Neuronal stem cell (in vitro differentiated cells): ENCODE data around the gene ANKH.
A peak's percentile ranks its signal among the peaks of the same experiment; 100 is the strongest.

Experiments
- DNase-seq: peaks from one replicate; pipeline ENCODE4 v3.0.0-alpha.2; 2013; ENCODE audit warnings: low spot score
- H2AFZ ChIP-seq: one replicate; pipeline ENCODE4 v1.6.1; 2013; ENCODE audit warnings: mild to moderate bottlenecking, low read length, inconsistent platforms
- H2AK5ac ChIP-seq: 2 replicates; pipeline ENCODE4 v1.6.1; 2013; ENCODE audit warnings: low read depth, mild to moderate bottlenecking, inconsistent platforms, low read length, moderate library complexity, mixed read lengths
- H2BK120ac ChIP-seq: 2 replicates; pipeline ENCODE4 v1.6.1; 2013; ENCODE audit warnings: low read depth, mild to moderate bottlenecking, inconsistent platforms, low read length, moderate library complexity, mixed read lengths
- H2BK12ac ChIP-seq: one replicate; pipeline ENCODE4 v1.6.1; 2013; ENCODE audit warnings: low read length, inconsistent platforms
- H2BK15ac ChIP-seq: 2 replicates; pipeline ENCODE4 v1.6.1; 2013; ENCODE audit warnings: mild to moderate bottlenecking, low read length, inconsistent platforms, mixed read lengths
- H2BK5ac ChIP-seq: one replicate; pipeline ENCODE4 v1.6.1; 2013; ENCODE audit warnings: inconsistent platforms, mild to moderate bottlenecking, low read length, moderate library complexity
- H3K14ac ChIP-seq: one replicate; pipeline ENCODE4 v1.6.1; 2013; ENCODE audit warnings: low read length, inconsistent platforms
- H3K18ac ChIP-seq: 2 replicates; pipeline ENCODE4 v1.6.1; 2013; ENCODE audit warnings: low read length, inconsistent platforms
- H3K23ac ChIP-seq: 2 replicates; pipeline ENCODE4 v1.6.1; 2013; ENCODE audit warnings: low read depth, mild to moderate bottlenecking, mixed read lengths, low read length, inconsistent platforms; ENCODE audit not compliant: poor library complexity
- H3K27ac ChIP-seq: replicated peaks from 3 replicates; pipeline ENCODE4 v1.5.1; 2013; ENCODE audit warnings: low read length, inconsistent platforms
- H3K27me3 ChIP-seq, 3 experiments: 2 replicates each; pipeline ENCODE4 v1.6.1; 2013; ENCODE audit warnings: low read length in 3 of 3, mild to moderate bottlenecking in 2 of 3, inconsistent platforms in 1 of 3, low read depth in 1 of 3, mixed read lengths in 1 of 3, moderate library complexity in 1 of 3; ENCODE audit not compliant: control insufficient read depth in 3 of 3, insufficient read depth in 3 of 3
- H3K36me3 ChIP-seq, 2 donors: replicated peaks in 1 of 2; 2 replicates each; pipeline ENCODE4 v1.6.1; 2013; ENCODE audit warnings: low read length in 2 of 2; ENCODE audit not compliant: control insufficient read depth in 2 of 2, insufficient read depth in 2 of 2
- H3K4ac ChIP-seq: 2 replicates; pipeline ENCODE4 v1.6.1; 2013; ENCODE audit warnings: inconsistent platforms, mild to moderate bottlenecking, low read length, moderate library complexity
- H3K4me1 ChIP-seq, 2 donors: 1 replicate in 1 of 2; 2 replicates in 1 of 2; pipeline ENCODE4 v1.6.1; 2013; ENCODE audit warnings: low read length in 2 of 2, low read depth in 1 of 2; ENCODE audit not compliant: control insufficient read depth in 2 of 2, insufficient read depth in 1 of 2
- H3K4me2 ChIP-seq: one replicate; pipeline ENCODE4 v1.6.1; 2013; ENCODE audit warnings: mild to moderate bottlenecking, low read length, inconsistent platforms; ENCODE audit not compliant: insufficient read depth, poor library complexity, severe bottlenecking
- H3K4me3 ChIP-seq, 2 donors: 2 replicates each; pipeline ENCODE4 v1.5.1; 2013; ENCODE audit warnings: low read length in 2 of 2, mild to moderate bottlenecking in 2 of 2, inconsistent platforms in 1 of 2, moderate library complexity in 1 of 2
- H3K79me1 ChIP-seq: one replicate; pipeline ENCODE4 v1.6.1; 2013; ENCODE audit warnings: low read depth, mild to moderate bottlenecking, inconsistent platforms, low read length, moderate library complexity
- H3K9ac ChIP-seq: one replicate; pipeline ENCODE4 v1.6.1; 2013; ENCODE audit warnings: mild to moderate bottlenecking, low read depth, low read length, inconsistent platforms; ENCODE audit not compliant: poor library complexity
- H3K9me3 ChIP-seq, 2 donors: replicated peaks in 1 of 2; 2 replicates each; pipeline versions ENCODE3 to v1.6.1; 2013; ENCODE audit warnings: low read length in 2 of 2, mild to moderate bottlenecking in 2 of 2, inconsistent platforms in 1 of 2, low read depth in 1 of 2, mixed read lengths in 1 of 2, moderate library complexity in 1 of 2; ENCODE audit not compliant: control insufficient read depth in 2 of 2, insufficient read depth in 1 of 2
- H4K8ac ChIP-seq: one replicate; pipeline ENCODE4 v1.6.1; 2013; ENCODE audit warnings: low read depth, mild to moderate bottlenecking, inconsistent platforms, low read length, moderate library complexity
- H4K91ac ChIP-seq: one replicate; pipeline ENCODE4 v1.6.1; 2013; ENCODE audit warnings: low read length, low read depth, mild to moderate bottlenecking, inconsistent platforms; ENCODE audit not compliant: poor library complexity
- WGBS, 2 donors: extraction: QIAGEN DNeasy Blood & Tissue Kit; methylation state at CpG; one replicate each; pipeline ENCODE4 v1.1.7; 2013; ENCODE audit warnings: missing lambda C conversion rate in 2 of 2, mixed read lengths in 1 of 2; ENCODE audit not compliant: insufficient read length in 2 of 2, insufficient replicate concordance in 1 of 2; ENCODE audit errors: extremely low coverage in 2 of 2; 5-methylcytosine and 5-hydroxymethylcytosine counted together

ANKH gene

DNA sequence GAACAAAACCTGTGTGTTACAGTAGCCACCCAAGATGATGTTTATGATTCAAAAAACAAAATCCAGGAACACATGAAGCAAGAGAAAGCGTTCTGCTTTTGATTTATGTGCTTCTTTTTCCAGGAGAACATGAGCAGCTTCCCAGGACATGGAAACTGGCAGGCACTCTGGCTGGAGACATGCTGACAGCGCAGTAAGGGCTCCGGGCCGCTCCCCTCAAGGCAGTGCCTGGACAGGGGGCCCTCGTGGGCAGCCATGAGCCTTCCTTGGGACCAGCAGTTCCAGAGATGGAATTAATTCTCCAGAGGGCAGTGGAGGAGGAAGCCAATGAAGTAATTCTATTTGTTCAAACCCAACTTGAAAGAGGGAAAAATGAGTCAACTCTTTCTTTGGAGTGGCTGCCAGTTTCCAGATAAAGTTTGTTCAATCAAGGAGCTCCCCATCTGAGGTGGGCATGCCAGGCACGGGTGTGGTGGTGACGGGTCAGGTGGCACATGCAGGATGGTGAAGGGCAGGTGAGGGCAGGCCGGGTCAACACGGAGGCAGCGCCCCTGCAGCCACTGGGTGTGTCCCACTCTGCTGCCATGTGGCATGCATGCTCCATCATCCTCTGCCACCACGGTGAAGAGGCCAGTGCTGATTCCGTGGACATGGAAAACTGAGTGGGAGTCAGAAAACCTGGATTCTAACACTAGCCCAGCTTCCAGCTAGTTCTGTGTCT, 123.2 kb downstream of the ANKH start:
- Histone ChIP-seq H2BK15ac (no peak overlapping the region), H2BK120ac (no peak overlapping the region), H3K14ac (no peak overlapping the region), H4K8ac (peak overlapping the region; percentile 89), H2BK12ac (peak overlapping the region; percentile 49), H3K23ac (no peak overlapping the region), H3K4ac (no peak overlapping the region), H3K9ac (no peak overlapping the region), H2BK5ac (no peak overlapping the region), H3K4me1 (peaks cover 1 to 6% of the 10 kb centered on the region in 2 donors), H3K36me3 (peaks cover 0 to 11% of the 10 kb centered on the region in 2 donors), H2AK5ac (no peak overlapping the region), H4K91ac (no peak overlapping the region), H2AFZ (no peak overlapping the region), H3K4me3 (peak overlapping the region in 1 of 2 donors; percentile 53), H3K27me3 (no peaks in the 10 kb centered on the region), H3K79me1 (no peaks in the 10 kb centered on the region), H3K4me2 (no peak overlapping the region), H3K9me3 (no peaks in the 10 kb centered on the region), H3K27ac (no peak overlapping the region), H3K18ac (peak overlapping the region; percentile 42)
- WGBS, 2 donors = no CpG with 5 or more reads among the region's 12 CpGs
- DNase-seq = no peak

DNA sequence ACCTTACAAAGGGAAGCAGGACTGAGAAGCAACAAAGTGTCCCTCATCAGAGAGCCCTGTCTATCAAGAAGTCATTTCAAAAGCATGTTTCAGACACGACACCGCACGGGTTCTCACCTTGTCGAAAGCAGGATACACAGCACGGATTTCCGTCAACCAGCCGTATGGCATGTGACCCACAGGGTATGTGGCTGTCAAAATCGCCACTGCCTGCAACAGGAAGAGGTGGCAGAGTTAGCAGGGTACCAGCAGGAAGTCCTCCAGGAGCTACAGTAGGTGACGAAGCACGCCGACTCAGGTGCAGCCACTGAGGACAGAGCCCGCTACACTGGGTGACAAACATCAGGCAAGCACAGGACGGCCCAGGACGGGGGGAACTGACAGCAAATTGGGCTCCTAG, 125.8 kb downstream of the ANKH start:
- WGBS, 2 donors = no CpG with 5 or more reads among the region's 14 CpGs
- H3K9ac ChIP-seq = no peak overlapping the region

DNA sequence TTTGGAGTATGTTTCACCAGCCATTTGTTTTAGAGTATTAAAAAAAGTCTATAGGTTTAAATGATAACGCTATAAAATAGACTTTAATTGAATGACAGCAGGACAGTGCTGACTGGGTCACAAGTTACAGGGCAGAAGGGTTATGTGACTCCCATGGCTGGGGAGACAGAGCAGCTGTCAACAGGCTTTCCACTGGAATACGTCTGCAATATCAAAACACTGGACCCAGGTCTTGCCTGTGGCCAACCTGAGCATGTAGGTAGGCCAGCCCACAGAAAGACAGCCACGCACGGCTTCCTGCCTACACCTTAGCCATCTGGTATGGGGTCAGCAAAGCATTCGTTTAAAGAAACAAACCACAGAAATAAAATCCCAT, 126.4 kb downstream of the ANKH start:
- Histone ChIP-seq H3K27ac (no peak overlapping the region), H4K91ac (no peak overlapping the region), H3K4me1 (peaks cover 3 to 17% of the 10 kb centered on the region in 2 donors), H3K79me1 (no peaks in the 10 kb centered on the region), H2AFZ (no peak overlapping the region), H2BK12ac (no peak overlapping the region), H3K27me3 (no peaks in the 10 kb centered on the region), H3K4me2 (no peak overlapping the region), H3K14ac (no peak overlapping the region), H3K36me3 (peaks cover 0 to 19% of the 10 kb centered on the region in 2 donors), H3K9me3 (peaks cover 0 to 5% of the 10 kb centered on the region in 2 donors), H2AK5ac (no peak overlapping the region), H3K9ac (no peak overlapping the region), H2BK15ac (no peak overlapping the region), H4K8ac (no peak overlapping the region), H2BK5ac (no peak overlapping the region), H3K18ac (no peak overlapping the region), H3K4me3 (no peak overlapping the region), H3K23ac (no peak overlapping the region), H2BK120ac (no peak overlapping the region), H3K4ac (no peak overlapping the region)
- no peak for DNase-seq
- no CpG with 5 or more reads among the region's 5 CpGs for WGBS, 2 donors

More for the DNA sequence above, 125.8 kb downstream of the ANKH start:
- Histone ChIP-seq H3K79me1 (no peaks in the 10 kb centered on the region), H3K4me1 (peaks cover 1 to 14% of the 10 kb centered on the region in 2 donors), H2AFZ (no peak overlapping the region), H3K36me3 (peaks cover 0 to 18% of the 10 kb centered on the region in 2 donors), H3K4ac (no peak overlapping the region), H3K4me3 (no peak overlapping the region), H4K91ac (no peak overlapping the region), H2BK15ac (no peak overlapping the region), H3K18ac (peak overlapping the region; percentile 2), H3K4me2 (no peak overlapping the region), H4K8ac (no peak overlapping the region), H3K27me3 (no peaks in the 10 kb centered on the region), H3K23ac (no peak overlapping the region), H3K9me3 (peaks cover 0 to 5% of the 10 kb centered on the region in 2 donors), H2AK5ac (no peak overlapping the region), H2BK5ac (no peak overlapping the region), H3K14ac (no peak overlapping the region), H2BK120ac (no peak overlapping the region), H2BK12ac (no peak overlapping the region), H3K27ac (no peak overlapping the region)
- no peak for DNase-seq

DNA sequence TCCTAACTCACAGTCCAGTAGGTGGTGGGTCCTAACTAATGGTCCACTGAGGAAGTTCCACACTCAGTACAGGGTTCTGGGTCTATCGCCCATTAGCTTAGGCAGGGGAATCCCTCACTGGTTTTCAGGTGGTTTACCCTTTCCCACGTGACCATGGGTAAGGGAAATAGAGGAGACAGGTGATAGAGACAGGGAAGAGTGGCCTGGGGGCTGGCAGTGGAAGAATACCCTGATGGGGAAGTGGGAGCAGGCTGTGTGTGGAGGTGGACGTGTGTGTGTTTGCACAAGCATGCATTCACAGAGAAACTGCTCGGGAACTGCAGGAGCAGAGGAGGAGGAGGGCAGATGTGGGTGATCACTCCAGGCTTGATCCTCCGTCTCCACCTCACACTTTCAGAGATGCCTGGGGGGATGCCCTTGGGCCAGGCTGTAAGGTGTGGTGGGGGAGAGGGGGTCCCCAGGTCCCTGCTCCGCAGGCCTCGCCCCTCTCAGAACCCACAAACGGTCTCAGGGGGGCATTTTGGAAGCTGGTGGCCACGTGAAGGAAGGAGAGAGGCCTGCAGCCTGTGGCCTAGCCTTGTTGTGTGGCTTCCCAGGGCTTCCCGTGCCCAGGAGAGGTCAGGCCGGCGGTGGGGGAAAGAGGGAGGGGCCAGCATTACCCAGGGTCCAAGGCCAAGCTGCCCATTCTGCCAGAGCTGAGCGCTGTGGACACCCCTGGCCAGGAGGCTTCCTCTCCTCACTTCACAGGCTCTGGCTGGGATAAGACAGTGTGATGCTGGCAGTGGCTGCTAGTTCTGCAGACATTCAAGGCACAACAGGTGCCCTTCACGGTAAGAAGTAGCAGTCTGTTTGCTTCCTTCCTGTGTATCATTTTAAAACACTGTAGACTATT, 127.0 kb downstream of the ANKH start:
- Histone ChIP-seq H2BK5ac (no peak overlapping the region), H3K79me1 (no peaks in the 10 kb centered on the region), H4K8ac (no peak overlapping the region), H3K4me2 (no peak overlapping the region), H2BK15ac (no peak overlapping the region), H3K27me3 (no peaks in the 10 kb centered on the region), H3K18ac (peak overlapping the region; percentile 44), H2BK120ac (peak overlapping the region; percentile 1), H3K27ac (no peak overlapping the region), H3K9me3 (peaks cover 0 to 5% of the 10 kb centered on the region in 2 donors), H2AFZ (no peak overlapping the region), H3K23ac (no peak overlapping the region), H3K4me1 (peaks cover 6 to 17% of the 10 kb centered on the region in 2 donors), H3K14ac (no peak overlapping the region), H3K4ac (no peak overlapping the region), H3K9ac (no peak overlapping the region), H2BK12ac (no peak overlapping the region), H3K4me3 (no peak overlapping the region), H2AK5ac (peak overlapping the region; percentile 43), H3K36me3 (peaks cover 0 to 14% of the 10 kb centered on the region in 2 donors), H4K91ac (no peak overlapping the region)
- DNase-seq = no peak
- no CpG with 5 or more reads among the region's 14 CpGs for WGBS, 2 donors
